HG02798 (cell line): Measurements from ENCODE around the gene PXN.
"Not testable (repeated sequence)": the region's sequence is repeated elsewhere in the genome, so short reads cannot be mapped to it uniquely, and the experiment has no call there.

Experiments
- ATAC-seq: cut with Tn5 transposase; IDR thresholded peaks from one replicate; pipeline ENCODE4 v1.9.1; 2021; ENCODE audit warnings: mild to moderate bottlenecking; ENCODE audit not compliant: unreplicated experiment, poor library complexity

PXN gene

GRCh38 chr12:120262852-120263747 lies 2.4 kb downstream of the PXN start:
- ATAC-seq, result no peak

- ATAC-seq, result no peak
Observed at GRCh38 chr12:120261951-120262851, 3.3 kb downstream of the PXN start.

GRCh38 chr12:120260607-120261006 lies 4.9 kb downstream of the PXN start:
- no peak for ATAC-seq

- ATAC-seq, result no peak
Observed at GRCh38 chr12:120259418-120260202, 5.9 kb downstream of the PXN start.

- ATAC-seq, result no peak
Observed at GRCh38 chr12:120258323-120258896, 7.1 kb downstream of the PXN start.

- no peak for ATAC-seq
Observed at GRCh38 chr12:120257041-120257821, 8.3 kb downstream of the PXN start.

GRCh38 chr12:120254809-120255208 lies 10.7 kb downstream of the PXN start:
- no peak for ATAC-seq

- not testable (repeated sequence) for ATAC-seq
Observed at GRCh38 chr12:120253313-120253712, 12.2 kb downstream of the PXN start.

- no peak for ATAC-seq
Observed at GRCh38 chr12:120252071-120252906, 13.2 kb downstream of the PXN start.

GRCh38 chr12:120251364-120252070 lies 14.0 kb downstream of the PXN start:
- ATAC-seq, result not testable (repeated sequence)

GRCh38 chr12:120249875-120250795 lies 15.4 kb downstream of the PXN start:
- ATAC-seq, result no peak

- ATAC-seq, result no peak
Observed at GRCh38 chr12:120249266-120249874, 16.2 kb downstream of the PXN start.

- ATAC-seq, result no peak
Observed at GRCh38 chr12:120247621-120248030, 17.9 kb downstream of the PXN start.

GRCh38 chr12:120247183-120247582 lies 18.3 kb downstream of the PXN start:
- no peak for ATAC-seq

GRCh38 chr12:120246705-120247104 lies 18.8 kb downstream of the PXN start:
- ATAC-seq, result not testable (repeated sequence)

GRCh38 chr12:120242971-120243699 lies 22.4 kb downstream of the PXN start:
- ATAC-seq, result no peak
